ENCODE measurements around the gene NCAPD3.
"Not testable (repeated sequence)": the region's sequence is repeated elsewhere in the genome, so short reads cannot be mapped to it uniquely, and the experiment has no call there.

NCAPD3 gene

DNA sequence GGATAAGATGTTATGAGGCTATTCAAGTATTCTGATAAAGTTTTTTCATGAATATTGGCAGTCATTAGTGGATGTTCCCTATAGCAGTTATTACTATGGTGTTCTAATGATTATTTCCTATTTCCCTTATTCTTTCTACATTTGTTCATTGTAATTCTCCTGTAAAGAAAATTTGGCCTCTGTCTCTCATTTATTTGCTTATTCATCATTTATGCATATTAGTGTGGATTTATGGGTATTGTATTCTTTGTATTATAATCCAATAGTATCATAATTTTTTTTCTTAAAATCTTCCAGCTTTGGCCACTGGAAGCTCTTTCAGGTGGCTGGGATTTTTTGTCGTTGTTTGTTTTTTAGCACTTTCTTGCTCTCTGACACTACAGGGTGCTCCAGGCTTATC is 107.6 kb downstream of the NCAPD3 start:
- TF ChIP-seq, protein P1, sequence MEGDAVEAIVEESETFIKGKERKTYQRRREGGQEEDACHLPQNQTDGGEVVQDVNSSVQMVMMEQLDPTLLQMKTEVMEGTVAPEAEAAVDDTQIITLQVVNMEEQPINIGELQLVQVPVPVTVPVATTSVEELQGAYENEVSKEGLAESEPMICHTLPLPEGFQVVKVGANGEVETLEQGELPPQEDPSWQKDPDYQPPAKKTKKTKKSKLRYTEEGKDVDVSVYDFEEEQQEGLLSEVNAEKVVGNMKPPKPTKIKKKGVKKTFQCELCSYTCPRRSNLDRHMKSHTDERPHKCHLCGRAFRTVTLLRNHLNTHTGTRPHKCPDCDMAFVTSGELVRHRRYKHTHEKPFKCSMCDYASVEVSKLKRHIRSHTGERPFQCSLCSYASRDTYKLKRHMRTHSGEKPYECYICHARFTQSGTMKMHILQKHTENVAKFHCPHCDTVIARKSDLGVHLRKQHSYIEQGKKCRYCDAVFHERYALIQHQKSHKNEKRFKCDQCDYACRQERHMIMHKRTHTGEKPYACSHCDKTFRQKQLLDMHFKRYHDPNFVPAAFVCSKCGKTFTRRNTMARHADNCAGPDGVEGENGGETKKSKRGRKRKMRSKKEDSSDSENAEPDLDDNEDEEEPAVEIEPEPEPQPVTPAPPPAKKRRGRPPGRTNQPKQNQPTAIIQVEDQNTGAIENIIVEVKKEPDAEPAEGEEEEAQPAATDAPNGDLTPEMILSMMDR (IDR thresholded peaks at IDR 0.05; ENCODE audit: low read depth, low read length), result no peak
- Histone ChIP-seq H3K27me3 (no peaks in the 10 kb centered on the region), H3K9me3 (peaks cover 3% of the 10 kb centered on the region; the same call in 1 of the 2 replicates), H3K36me3 (peaks cover 11% of the 10 kb centered on the region), H3K4me1 (peaks cover 17% of the 10 kb centered on the region), H3K4me3 (ENCODE audit: low read depth, low read length) (no peak overlapping the region)
- no peak for DNase-seq

DNA sequence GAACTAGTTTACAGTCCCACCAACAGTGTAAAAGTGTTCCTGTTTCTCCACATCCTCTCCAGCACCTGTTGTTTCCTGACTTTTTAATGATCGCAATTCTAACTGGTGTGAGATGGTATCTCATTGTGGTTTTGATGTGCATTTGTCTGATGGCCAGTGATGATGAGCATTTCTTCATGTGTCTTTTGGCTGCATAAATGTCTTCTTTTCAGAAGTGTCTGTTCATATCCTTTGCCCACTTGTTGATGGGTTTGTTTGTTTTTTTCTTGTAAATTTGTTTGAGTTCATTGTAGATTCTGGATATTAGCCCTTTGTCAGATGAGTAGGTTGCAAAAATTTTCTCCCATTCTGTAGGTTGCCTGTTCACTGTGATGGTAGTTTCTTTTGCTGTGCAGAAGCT is 110.0 kb downstream of the NCAPD3 start:
- not testable (repeated sequence) for H3K27me3 ChIP-seq; DNase-seq; H3K9me3 ChIP-seq; H3K4me1 ChIP-seq; H3K4me3 ChIP-seq (ENCODE audit: low read depth, low read length)
- H3K36me3 ChIP-seq, result peaks cover 11% of the 10 kb centered on the region

DNA sequence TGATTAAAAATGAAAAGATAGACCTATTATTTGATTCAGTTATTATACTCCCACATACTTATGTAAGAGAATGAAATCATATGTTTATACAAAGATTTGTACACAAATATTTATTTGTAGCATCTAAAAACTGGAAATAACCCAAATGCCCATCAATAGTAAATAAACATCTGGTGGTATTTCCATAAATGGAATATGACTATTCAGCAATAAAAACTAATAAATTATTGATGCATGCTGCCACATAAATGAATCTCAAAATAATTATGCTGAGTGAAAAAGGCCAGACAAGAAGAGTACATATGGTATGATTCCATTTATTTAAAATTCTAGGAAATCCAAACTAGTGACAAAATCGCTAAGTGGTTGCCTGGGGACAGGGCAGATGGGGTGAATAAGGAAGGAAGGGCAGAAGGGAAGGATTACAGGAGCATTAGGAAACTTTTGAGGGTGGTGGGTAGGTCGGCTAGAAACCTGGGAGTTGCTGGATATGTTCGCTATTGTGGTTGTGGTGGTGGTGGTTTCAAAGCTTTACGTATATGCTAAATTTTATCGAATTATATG is 113.4 kb downstream of the NCAPD3 start:
- TF ChIP-seq, protein P1 (IDR thresholded peaks at IDR 0.05; ENCODE audit: low read depth, low read length), result no peak
- Histone ChIP-seq H3K36me3 (peaks cover 11% of the 10 kb centered on the region), H3K4me3 (ENCODE audit: low read depth, low read length) (no peak overlapping the region), H3K27me3 (no peaks in the 10 kb centered on the region), H3K4me1 (no peaks in the 10 kb centered on the region), H3K9me3 (peaks cover 3% of the 10 kb centered on the region)
- no peak for DNase-seq

Measured in BE2C (cell line).